Keratinocyte (primary cell): ENCODE data around the gene CYB5A. TPM values are rescaled to one million over a fixed set of nuclear protein-coding genes. Genes with fewer than 3 reads are reported as not detected.

Experiments used
- DNase-seq: peaks from one replicate; pipeline ENCODE4 v3.0.0-alpha.2; 2011; ENCODE audit warnings: low read depth, missing footprints, low spot score
- FAIRE-seq: peaks from 2 replicates; lab custom pipeline; 2011; peaks lifted over from hg19 to GRCh38; lab: Jason Lieb, UNC
- H2AFZ ChIP-seq: 2 replicates; pipeline ENCODE4 v1.6.0; 2012; ENCODE audit warnings: low read length, control low read depth, inconsistent platforms; ENCODE audit not compliant: control insufficient read depth
- H3K27ac ChIP-seq: 2 replicates; pipeline ENCODE4 v1.5.1; 2011; ENCODE audit warnings: low read length; ENCODE audit not compliant: control insufficient read depth, insufficient read depth
- H3K27me3 ChIP-seq: 3 replicates; pipeline ENCODE4 v1.6.0; 2011; ENCODE audit warnings: low read length; ENCODE audit not compliant: control insufficient read depth, insufficient read depth; ENCODE audit errors: extremely low read depth
- H3K36me3 ChIP-seq, 2 experiments: 2 replicates in 1 of 2; 3 replicates in 1 of 2; pipeline ENCODE4 v1.5.1; 2011; ENCODE audit warnings: low read length in 2 of 2, mild to moderate bottlenecking in 1 of 2; ENCODE audit not compliant: control insufficient read depth in 2 of 2, insufficient read depth in 2 of 2; ENCODE audit errors: extremely low read depth in 1 of 2
- H3K4me1 ChIP-seq: 3 replicates; pipeline ENCODE4 v1.5.1; 2011; ENCODE audit warnings: low read length; ENCODE audit not compliant: control insufficient read depth, insufficient read depth; ENCODE audit errors: extremely low read depth
- H3K4me2 ChIP-seq: 3 replicates; pipeline ENCODE4 v1.6.0; 2011; ENCODE audit warnings: low read depth, low read length; ENCODE audit not compliant: control insufficient read depth, insufficient read depth; ENCODE audit errors: extremely low read depth
- H3K4me3 ChIP-seq, 3 experiments: fragments of 200-600 bp in 1 of 3; sonication (generic) in 1 of 3; 2 replicates in 2 of 3; 3 replicates in 1 of 3; pipeline ENCODE4 v1.5.1; 2011 to 2016; ENCODE audit warnings: low read length in 3 of 3, mild to moderate bottlenecking in 3 of 3, control low read depth in 2 of 3, inconsistent platforms in 1 of 3, low read depth in 1 of 3, mixed read lengths in 1 of 3, mixed run types in 1 of 3, moderate library complexity in 1 of 3; ENCODE audit not compliant: control insufficient read depth in 2 of 3, insufficient read depth in 2 of 3; ENCODE audit errors: extremely low read depth in 1 of 3
- H3K79me2 ChIP-seq: 2 replicates; pipeline ENCODE4 v1.6.0; 2012; ENCODE audit warnings: low read length; ENCODE audit not compliant: control insufficient read depth, insufficient read depth
- H3K9ac ChIP-seq: 3 replicates; pipeline ENCODE4 v1.6.0; 2011; ENCODE audit warnings: low read length; ENCODE audit not compliant: control insufficient read depth, insufficient read depth; ENCODE audit errors: extremely low read depth
- H3K9me1 ChIP-seq: 3 replicates; pipeline ENCODE4 v1.6.0; 2011; ENCODE audit warnings: low read length; ENCODE audit not compliant: control insufficient read depth, insufficient read depth; ENCODE audit errors: extremely low read depth
- H3K9me3 ChIP-seq: 2 replicates; pipeline ENCODE4 v1.5.1; 2012; ENCODE audit warnings: low read depth, low read length; ENCODE audit not compliant: control insufficient read depth
- H4K20me1 ChIP-seq: 3 replicates; pipeline ENCODE4 v1.6.0; 2011; ENCODE audit warnings: low read length; ENCODE audit not compliant: control insufficient read depth, insufficient read depth; ENCODE audit errors: extremely low read depth
- EZH2 ChIP-seq: IDR thresholded peaks from one replicate; pipeline ENCODE4 v1.6.1; 2012; ENCODE audit warnings: inconsistent platforms, mild to moderate bottlenecking, low read length, moderate library complexity
- dilution Hi-C: fragments of 300-500 bp; cut with MboI; formaldehyde crosslinking; loops from one replicate; pipeline ENCODE4 v1.7.0; 2020; ENCODE audit warnings: low sequenced_read_pairs; ENCODE audit not compliant: extremely low pct_ligation_motif_present
- polyA plus RNA-seq, 5 experiments: library from polyadenylated mRNA; depleted of rRNA in 3 of 5; stranded (reverse) in 3 of 5; stranded (forward) in 1 of 5; unstranded in 1 of 5; fragments of >200 nt; gene quantifications; 1 replicate in 1 of 5; 2 replicates in 3 of 5; 3 replicates in 1 of 5; pipeline versions ENCODE4 v1.2.1 to v1.2.3, GENCODE V29; 2011 to 2012; ENCODE audit warnings: missing spikeins in 2 of 5, low read depth in 1 of 5, low replicate concordance in 1 of 5
- small RNA-seq, 3 experiments: library from RNA; depleted of rRNA; stranded (forward); fragments of <200 nt; gene quantifications; one replicate each; pipeline ENCODE3, GENCODE V24; 2012; ENCODE audit warnings: low read depth in 3 of 3, low replicate concordance in 1 of 3; ENCODE audit not compliant: insufficient read length in 3 of 3
- TF ChIP-seq, protein P1 (sequence below), 3 experiments: IDR thresholded peaks in 1 of 3; conservative IDR thresholded peaks in 1 of 3; optimal IDR thresholded peaks in 1 of 3; 2 replicates in 2 of 3; 3 replicates in 1 of 3; pipeline versions ENCODE3 to v1.5.1; 2011; ENCODE audit warnings: low read length in 3 of 3, mild to moderate bottlenecking in 3 of 3, moderate library complexity in 2 of 3, control low read depth in 1 of 3, inconsistent platforms in 1 of 3; ENCODE audit not compliant: insufficient read depth in 2 of 3; ENCODE audit errors: extremely low read depth in 1 of 3

The CYB5A gene
- polyA plus RNA-seq, 1 donor (not counting 4 experiments of a cell fraction or from before 2014, with no cell fraction given): 49.4 TPM

DNA sequence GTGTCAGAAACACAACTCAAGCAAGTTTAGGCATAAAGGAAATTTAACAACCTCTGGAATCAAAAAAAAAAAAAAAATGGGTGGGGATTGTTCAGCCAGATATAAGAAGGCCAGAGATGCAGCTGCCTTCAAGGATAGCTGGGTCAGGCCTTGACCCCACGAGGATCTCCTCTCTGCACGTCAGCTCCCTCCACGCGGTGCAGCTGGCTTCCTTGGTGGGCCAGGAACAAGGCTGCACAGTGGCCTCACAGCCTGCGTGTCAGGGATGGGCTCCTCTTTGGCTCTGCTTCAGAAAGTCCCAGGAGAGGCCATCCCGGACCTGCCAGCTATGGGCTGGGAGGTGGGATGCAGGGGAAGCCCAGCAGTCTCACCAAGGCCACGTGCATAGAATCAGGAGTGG, 88.0 kb downstream of the CYB5A start:
- DNase-seq (no peak), FAIRE-seq (no peak)
- Histone ChIP-seq H2AFZ (no peak overlapping the region), H3K4me1 (no peaks in the 10 kb centered on the region), H3K36me3 (no peaks in the 10 kb centered on the region), H3K9ac (no peak overlapping the region), H3K9me1 (no peaks in the 10 kb centered on the region), H3K27ac (no peak overlapping the region), H3K79me2 (no peaks in the 10 kb centered on the region), H3K4me2 (no peak overlapping the region), H3K9me3 (no peaks in the 10 kb centered on the region), H3K4me3 (no peak overlapping the region), H4K20me1 (no peaks in the 10 kb centered on the region), H3K27me3 (no peaks in the 10 kb centered on the region)
- TF ChIP-seq, protein P1, sequence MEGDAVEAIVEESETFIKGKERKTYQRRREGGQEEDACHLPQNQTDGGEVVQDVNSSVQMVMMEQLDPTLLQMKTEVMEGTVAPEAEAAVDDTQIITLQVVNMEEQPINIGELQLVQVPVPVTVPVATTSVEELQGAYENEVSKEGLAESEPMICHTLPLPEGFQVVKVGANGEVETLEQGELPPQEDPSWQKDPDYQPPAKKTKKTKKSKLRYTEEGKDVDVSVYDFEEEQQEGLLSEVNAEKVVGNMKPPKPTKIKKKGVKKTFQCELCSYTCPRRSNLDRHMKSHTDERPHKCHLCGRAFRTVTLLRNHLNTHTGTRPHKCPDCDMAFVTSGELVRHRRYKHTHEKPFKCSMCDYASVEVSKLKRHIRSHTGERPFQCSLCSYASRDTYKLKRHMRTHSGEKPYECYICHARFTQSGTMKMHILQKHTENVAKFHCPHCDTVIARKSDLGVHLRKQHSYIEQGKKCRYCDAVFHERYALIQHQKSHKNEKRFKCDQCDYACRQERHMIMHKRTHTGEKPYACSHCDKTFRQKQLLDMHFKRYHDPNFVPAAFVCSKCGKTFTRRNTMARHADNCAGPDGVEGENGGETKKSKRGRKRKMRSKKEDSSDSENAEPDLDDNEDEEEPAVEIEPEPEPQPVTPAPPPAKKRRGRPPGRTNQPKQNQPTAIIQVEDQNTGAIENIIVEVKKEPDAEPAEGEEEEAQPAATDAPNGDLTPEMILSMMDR (optimal IDR thresholded peaks at IDR 0.05 in 1 of 3, IDR thresholded peaks at IDR 0.05 in 1 of 3, conservative IDR thresholded peaks at IDR 0.05 in 1 of 3; ENCODE audit: extremely low read depth in 1 of 3, insufficient read depth in 2 of 3, low read length in 3 of 3): no peak
- TF ChIP-seq EZH2: no peak
- dilution Hi-C loops: no loop called here

Small RNAs within 50 kb of the gene (small RNA-seq; reads per million reads assigned to genes)
- gene RN7SL551P: 0 reads per million in 3 experiments

Other genes with a start within 250 kb of the CYB5A start
- 0.11 to 0.61 TPM (median 0.26 TPM) in 3 replicates for gene FBXO15, start 144.1 kb downstream of the CYB5A start, polyA plus RNA-seq
- 42.5 to 76.0 TPM (median 58.0 TPM) in 3 replicates for gene TIMM21, start 143.4 kb downstream of the CYB5A start, polyA plus RNA-seq
- not detected in 3 replicates for gene C18orf63, start 23.9 kb upstream of the CYB5A start, polyA plus RNA-seq
- gene DIPK1C, start 165.3 kb upstream of the CYB5A start, polyA plus RNA-seq: not detected in 3 replicates
- gene CNDP2, start 204.4 kb upstream of the CYB5A start, polyA plus RNA-seq: 126 to 156 TPM (median 134 TPM) in 3 replicates
- gene CNDP1, start 242.5 kb upstream of the CYB5A start, polyA plus RNA-seq: not detected in 3 replicates